Prostate gland (tissue), 2 donors: Measurements from ENCODE around the gene UBE2L3.

ENCODE experiments used
- POLR2A ChIP-seq: fragments of 450-650 bp; IDR thresholded peaks from one replicate; pipeline ENCODE4 v1.6.1; 2016; ENCODE audit warnings: antibody characterized with exemption, mild to moderate bottlenecking
- TF ChIP-seq, protein P1 (sequence below), 4 experiments: fragments of 200-600 bp in 2 of 4; fragments of 450-650 bp in 2 of 4; sonication (generic) in 2 of 4; IDR thresholded peaks; 1 replicate in 3 of 4; 2 replicates in 1 of 4; pipeline ENCODE4 v1.5.1; 2016 to 2019; ENCODE audit warnings: antibody characterized with exemption in 4 of 4, mild to moderate bottlenecking in 2 of 4, moderate library complexity in 2 of 4

DNA sequence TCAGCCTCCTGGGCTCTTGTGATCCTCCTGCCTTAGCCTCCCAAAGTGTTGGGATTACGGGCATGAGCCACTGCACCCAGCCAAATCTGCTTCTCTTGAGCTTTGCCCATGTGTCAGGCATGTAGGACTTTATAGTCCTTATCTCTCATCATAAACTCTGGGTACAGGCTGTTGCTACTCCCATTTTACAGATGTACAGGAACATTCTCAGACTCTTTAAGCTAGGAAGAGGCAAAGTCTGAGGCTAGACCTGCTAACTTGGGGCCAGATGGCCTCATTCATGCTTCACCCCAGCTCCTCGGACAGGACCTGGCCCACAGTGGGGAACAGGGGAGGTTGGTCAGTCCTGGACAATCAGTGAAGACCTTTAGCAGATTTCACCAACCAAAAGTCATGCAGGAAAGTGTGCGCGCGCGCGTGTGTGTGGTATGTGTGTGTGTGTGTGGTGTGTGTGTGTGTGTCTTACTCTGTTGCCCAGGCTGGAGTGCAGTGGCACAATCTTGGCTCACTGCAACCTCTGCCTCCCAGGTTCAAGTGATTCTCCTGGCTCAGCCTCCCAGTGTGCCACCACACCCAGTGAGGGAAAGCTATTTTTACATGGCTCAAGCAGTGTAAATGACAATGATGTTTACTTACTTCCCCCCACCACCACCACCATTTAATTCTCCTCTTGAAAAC is 38.5 kb downstream of the UBE2L3 start:
- TF ChIP-seq, protein P1, sequence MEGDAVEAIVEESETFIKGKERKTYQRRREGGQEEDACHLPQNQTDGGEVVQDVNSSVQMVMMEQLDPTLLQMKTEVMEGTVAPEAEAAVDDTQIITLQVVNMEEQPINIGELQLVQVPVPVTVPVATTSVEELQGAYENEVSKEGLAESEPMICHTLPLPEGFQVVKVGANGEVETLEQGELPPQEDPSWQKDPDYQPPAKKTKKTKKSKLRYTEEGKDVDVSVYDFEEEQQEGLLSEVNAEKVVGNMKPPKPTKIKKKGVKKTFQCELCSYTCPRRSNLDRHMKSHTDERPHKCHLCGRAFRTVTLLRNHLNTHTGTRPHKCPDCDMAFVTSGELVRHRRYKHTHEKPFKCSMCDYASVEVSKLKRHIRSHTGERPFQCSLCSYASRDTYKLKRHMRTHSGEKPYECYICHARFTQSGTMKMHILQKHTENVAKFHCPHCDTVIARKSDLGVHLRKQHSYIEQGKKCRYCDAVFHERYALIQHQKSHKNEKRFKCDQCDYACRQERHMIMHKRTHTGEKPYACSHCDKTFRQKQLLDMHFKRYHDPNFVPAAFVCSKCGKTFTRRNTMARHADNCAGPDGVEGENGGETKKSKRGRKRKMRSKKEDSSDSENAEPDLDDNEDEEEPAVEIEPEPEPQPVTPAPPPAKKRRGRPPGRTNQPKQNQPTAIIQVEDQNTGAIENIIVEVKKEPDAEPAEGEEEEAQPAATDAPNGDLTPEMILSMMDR (IDR thresholded peaks at IDR 0.05) = no peak
- TF ChIP-seq POLR2A = no peak
